Activated CD4-positive, alpha-beta T cell treated with anti-CD3 and anti-CD28 coated beads for 1 hour (primary cell): ENCODE data around the gene FOXL2NB.

Experiments
- DNase-seq: peaks from one replicate; pipeline ENCODE4 v3.0.0-alpha.2; 2020

Gene FOXL2NB

GRCh38 chr3:138947495-138948121 is 591 bp downstream of the FOXL2NB start:
- DNase-seq: no peak

GRCh38 chr3:138948371-138949001 is 1.5 kb downstream of the FOXL2NB start:
- DNase-seq: no peak

- no peak for DNase-seq
These were observed 2.0 kb downstream of the FOXL2NB start for GRCh38 chr3:138949002-138949418.

- no peak for DNase-seq
These were observed 2.5 kb downstream of the FOXL2NB start for GRCh38 chr3:138949445-138950005.

GRCh38 chr3:138950006-138950644 is 3.1 kb downstream of the FOXL2NB start:
- no peak for DNase-seq

GRCh38 chr3:138950701-138951100 is 3.7 kb downstream of the FOXL2NB start:
- no peak for DNase-seq

GRCh38 chr3:138960417-138960852 is 13.4 kb downstream of the FOXL2NB start:
- DNase-seq: no peak

- DNase-seq: no peak
These were observed 16.0 kb downstream of the FOXL2NB start for GRCh38 chr3:138962854-138963560.

- DNase-seq: no peak
These were observed 17.2 kb downstream of the FOXL2NB start for GRCh38 chr3:138964264-138964663.

- no peak for DNase-seq
These were observed 17.9 kb downstream of the FOXL2NB start for GRCh38 chr3:138964923-138965322.

GRCh38 chr3:138971766-138972320 is 24.8 kb downstream of the FOXL2NB start:
- no peak for DNase-seq

- DNase-seq: no peak
These were observed 25.9 kb downstream of the FOXL2NB start for GRCh38 chr3:138972941-138973340.

GRCh38 chr3:138974462-138974861 is 27.4 kb downstream of the FOXL2NB start:
- DNase-seq: no peak

GRCh38 chr3:138975351-138975750 is 28.3 kb downstream of the FOXL2NB start:
- no peak for DNase-seq

- no peak for DNase-seq
These were observed 29.0 kb downstream of the FOXL2NB start for GRCh38 chr3:138976047-138976446.

GRCh38 chr3:138984816-138985215 is 37.8 kb downstream of the FOXL2NB start:
- DNase-seq: no peak

GRCh38 chr3:138985932-138986331 is 38.9 kb downstream of the FOXL2NB start:
- no peak for DNase-seq

GRCh38 chr3:138987181-138987580 is 40.2 kb downstream of the FOXL2NB start:
- DNase-seq: no peak

- DNase-seq: no peak
These were observed 48.7 kb downstream of the FOXL2NB start for GRCh38 chr3:138995706-138996105.
